Esophagus muscularis mucosa (tissue), 4 donors: ENCODE data around the gene IFFO2. TPM values are rescaled to one million over a fixed set of nuclear protein-coding genes. Genes with fewer than 3 reads are reported as not detected.
A peak's percentile ranks its signal among the peaks of the same experiment; 100 is the strongest.

ENCODE experiments used
- DNase-seq: peaks from one replicate; pipeline ENCODE4 v3.0.0-alpha.2; 2017; ENCODE audit errors: extremely low spot score
- H3K27ac ChIP-seq, 4 donors: fragments of 200-600 bp; sonication (generic); replicated peaks in 1 of 4; 1 replicate in 3 of 4; 2 replicates in 1 of 4; pipeline ENCODE4 v1.5.1; 2016 to 2019; ENCODE audit warnings: mild to moderate bottlenecking in 1 of 4
- H3K27me3 ChIP-seq, 4 donors: fragments of 200-600 bp; sonication (generic); one replicate each; pipeline versions ENCODE4 v1.5.1 to v1.6.0; 2016 to 2019
- H3K36me3 ChIP-seq, 4 donors: fragments of 200-600 bp; sonication (generic); one replicate each; pipeline ENCODE4 v1.5.1; 2016 to 2019
- H3K4me1 ChIP-seq, 4 donors: fragments of 200-600 bp; sonication (generic); one replicate each; pipeline ENCODE4 v1.5.1; 2016 to 2019
- H3K4me3 ChIP-seq, 4 donors: fragments of 200-600 bp; sonication (generic); 1 replicate in 2 of 4; 2 replicates in 2 of 4; pipeline ENCODE4 v1.5.1; 2016 to 2019; ENCODE audit warnings: mild to moderate bottlenecking in 4 of 4, moderate library complexity in 1 of 4
- H3K9me3 ChIP-seq, 4 donors: fragments of 200-600 bp; sonication (generic); 1 replicate in 3 of 4; 2 replicates in 1 of 4; pipeline ENCODE4 v1.5.1; 2016 to 2019
- EP300 ChIP-seq: sonication (generic); formaldehyde crosslinking; IDR thresholded peaks from one replicate; pipeline ENCODE4 v1.6.1; 2017; ENCODE audit warnings: antibody characterized with exemption
- POLR2A ChIP-seq: fragments of 450-650 bp; IDR thresholded peaks from one replicate; pipeline ENCODE4 v1.6.1; 2017; ENCODE audit warnings: antibody characterized with exemption, moderate library complexity, mild to moderate bottlenecking, low read depth
- POLR2AphosphoS5 ChIP-seq, 2 donors: sonication (generic); formaldehyde crosslinking; IDR thresholded peaks; one replicate each; pipeline ENCODE4 v1.6.1; 2017; ENCODE audit warnings: antibody characterized with exemption in 2 of 2
- WGBS: methylation state at CpG from one replicate; pipeline ENCODE4 v1.1.5; 2018; 5-methylcytosine and 5-hydroxymethylcytosine counted together
- intact Hi-C: fragments of 100-400 bp; cut with DNase I; formaldehyde crosslinking; loops from one replicate; pipeline ENCODE4 v1.15.1; 2023
- total RNA-seq, 4 donors: library from RNA; depleted of rRNA; stranded (reverse); fragments of >200 nt; gene quantifications; one replicate each; pipeline versions ENCODE4 v1.1.0 to v1.2.1, GENCODE V29; 2016
- TF ChIP-seq, protein P1 (sequence below), 3 experiments: fragments of 200-600 bp in 2 of 3; fragments of 450-650 bp in 1 of 3; sonication (generic) in 2 of 3; IDR thresholded peaks; one replicate each; pipeline ENCODE4 v1.5.1; 2017 to 2019; ENCODE audit warnings: antibody characterized with exemption in 3 of 3, mild to moderate bottlenecking in 2 of 3, moderate library complexity in 1 of 3

Gene IFFO2
- total RNA-seq, 4 donors from 2014 or later: 9.6 to 40.3 (median 16.3) TPM

DNA sequence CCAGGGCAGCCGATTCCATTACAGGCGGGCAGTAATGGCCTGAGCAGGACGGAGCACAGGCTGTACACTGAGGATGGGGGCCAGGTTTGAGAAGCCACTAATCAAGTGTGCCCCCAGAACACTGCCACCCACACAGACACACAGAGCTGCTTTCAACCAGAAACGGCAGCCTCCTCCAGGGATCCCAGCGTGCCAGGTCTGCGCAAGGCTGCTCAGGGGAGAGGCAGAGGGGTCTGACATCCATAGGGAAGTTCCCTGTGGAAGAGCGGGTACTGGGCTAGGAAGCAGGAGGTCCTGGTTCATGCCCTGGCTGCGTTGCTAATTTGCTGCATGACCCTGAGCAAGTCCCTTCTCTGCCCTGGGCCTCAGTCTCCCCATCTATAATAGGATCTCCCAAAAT is 28.1 kb downstream of the IFFO2 start:
- Histone ChIP-seq H3K4me3 (no peak overlapping the region), H3K4me1 (peaks cover 47 to 89% (median 74%) of the 10 kb centered on the region in 4 donors), H3K27me3 (no peaks in the 10 kb centered on the region), H3K36me3 (no peaks in the 10 kb centered on the region), H3K27ac (peak overlapping the region in 1 of 4 donors; percentile 34), H3K9me3 (no peaks in the 10 kb centered on the region)
- 80% methylated on average over 3 of the region's 8 CpGs for WGBS
- intact Hi-C loops: no loop called here
- TF ChIP-seq, protein P1, sequence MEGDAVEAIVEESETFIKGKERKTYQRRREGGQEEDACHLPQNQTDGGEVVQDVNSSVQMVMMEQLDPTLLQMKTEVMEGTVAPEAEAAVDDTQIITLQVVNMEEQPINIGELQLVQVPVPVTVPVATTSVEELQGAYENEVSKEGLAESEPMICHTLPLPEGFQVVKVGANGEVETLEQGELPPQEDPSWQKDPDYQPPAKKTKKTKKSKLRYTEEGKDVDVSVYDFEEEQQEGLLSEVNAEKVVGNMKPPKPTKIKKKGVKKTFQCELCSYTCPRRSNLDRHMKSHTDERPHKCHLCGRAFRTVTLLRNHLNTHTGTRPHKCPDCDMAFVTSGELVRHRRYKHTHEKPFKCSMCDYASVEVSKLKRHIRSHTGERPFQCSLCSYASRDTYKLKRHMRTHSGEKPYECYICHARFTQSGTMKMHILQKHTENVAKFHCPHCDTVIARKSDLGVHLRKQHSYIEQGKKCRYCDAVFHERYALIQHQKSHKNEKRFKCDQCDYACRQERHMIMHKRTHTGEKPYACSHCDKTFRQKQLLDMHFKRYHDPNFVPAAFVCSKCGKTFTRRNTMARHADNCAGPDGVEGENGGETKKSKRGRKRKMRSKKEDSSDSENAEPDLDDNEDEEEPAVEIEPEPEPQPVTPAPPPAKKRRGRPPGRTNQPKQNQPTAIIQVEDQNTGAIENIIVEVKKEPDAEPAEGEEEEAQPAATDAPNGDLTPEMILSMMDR (IDR thresholded peaks at IDR 0.05): no peak
- TF ChIP-seq EP300 (no peak), POLR2A (no peak), POLR2AphosphoS5 (IDR thresholded peaks at IDR 0.05) (no peak)
- no peak for DNase-seq

DNA sequence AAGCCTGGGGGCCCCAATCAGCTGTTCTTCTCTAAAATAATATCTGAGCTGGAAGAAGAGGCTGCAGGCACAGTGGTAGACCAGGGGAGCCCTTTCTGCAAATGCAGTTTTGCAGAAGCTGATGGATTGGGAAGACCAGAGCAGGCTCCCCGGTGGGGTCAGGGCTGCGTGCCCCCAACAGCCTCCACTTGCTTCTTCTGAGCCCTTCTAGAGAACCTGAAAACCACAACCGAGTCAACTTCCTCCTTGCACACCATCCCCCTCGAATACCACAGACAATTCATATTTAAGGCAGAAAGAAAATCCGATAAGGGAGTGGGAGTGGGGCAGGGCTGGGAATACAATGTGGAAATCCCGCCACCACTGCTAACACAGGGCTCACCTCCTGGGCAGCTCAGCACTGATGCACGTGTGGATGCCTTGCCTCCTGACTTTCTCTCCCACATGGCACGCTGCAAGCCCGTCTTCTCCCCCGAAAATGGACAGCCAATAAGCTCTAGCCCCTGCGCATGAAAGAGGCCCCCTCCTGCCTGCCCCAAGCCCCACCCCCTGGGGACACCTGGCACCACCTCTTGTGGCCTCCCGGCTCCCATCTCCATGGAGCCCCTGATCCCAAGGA is 28.7 kb downstream of the IFFO2 start:
- WGBS: 53% methylated on average over 10 of the region's 12 CpGs

DNA sequence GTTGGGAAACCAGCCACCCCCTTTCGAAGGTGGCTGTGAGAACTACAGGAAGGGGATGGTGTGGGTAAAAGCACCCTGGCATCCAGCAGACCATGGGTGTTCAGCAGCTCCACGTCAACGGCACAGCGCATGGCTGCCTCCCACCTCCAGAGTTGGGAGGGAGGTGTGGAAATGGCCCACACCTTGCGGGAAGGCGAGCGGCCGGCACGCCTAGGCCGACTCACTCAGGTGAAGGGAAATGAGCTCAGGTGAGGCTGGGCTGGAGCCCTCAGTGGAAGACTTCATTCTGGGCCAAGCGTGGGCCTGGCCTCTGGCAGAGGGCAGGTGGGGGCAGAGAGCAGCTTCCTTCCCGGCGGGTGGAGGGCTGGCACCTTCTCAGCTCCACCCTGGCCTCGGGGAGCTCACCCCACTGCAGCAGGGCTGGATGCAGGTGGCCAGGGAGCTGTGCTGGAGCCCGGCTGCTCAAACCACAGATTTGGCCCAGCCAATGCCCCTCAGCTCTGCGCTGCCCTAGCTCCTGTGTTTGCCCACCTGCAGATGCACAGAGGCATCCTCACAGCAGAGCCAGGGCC is 29.3 kb downstream of the IFFO2 start:
- H3K4me1 ChIP-seq: peaks cover 59 to 89% (median 75%) of the 10 kb centered on the region in 4 donors
- no peaks in the 10 kb centered on the region for H3K9me3 ChIP-seq
- H3K36me3 ChIP-seq: no peaks in the 10 kb centered on the region
- intact Hi-C loops: no loop called here
- no peak overlapping the region for H3K4me3 ChIP-seq
- TF ChIP-seq POLR2AphosphoS5 (IDR thresholded peaks at IDR 0.05) (no peak), EP300 (no peak), POLR2A (no peak)
- TF ChIP-seq, protein P1 (IDR thresholded peaks at IDR 0.05): no peak
- H3K27ac ChIP-seq: peak overlapping the region; percentile 59 to 73 (median 69)
- DNase-seq: no peak
- no peaks in the 10 kb centered on the region for H3K27me3 ChIP-seq
- WGBS: 55% methylated on average over 3 of the region's 16 CpGs

More for the DNA sequence above, 28.7 kb downstream of the IFFO2 start:
- peak overlapping the region in 3 of 4 donors; percentile 68 to 73 (median 70) for H3K27ac ChIP-seq
- TF ChIP-seq POLR2AphosphoS5 (IDR thresholded peaks at IDR 0.05): no peak
- no peak for TF ChIP-seq EP300
- TF ChIP-seq, protein P1 (IDR thresholded peaks at IDR 0.05): no peak
- no peak for TF ChIP-seq POLR2A
- H3K4me3 ChIP-seq: no peak overlapping the region
- peaks cover 53 to 89% (median 74%) of the 10 kb centered on the region in 4 donors for H3K4me1 ChIP-seq
- no peak for DNase-seq
- no peaks in the 10 kb centered on the region for H3K36me3 ChIP-seq
- H3K27me3 ChIP-seq: no peaks in the 10 kb centered on the region
- no peaks in the 10 kb centered on the region for H3K9me3 ChIP-seq
- intact Hi-C loops: no loop called here

DNA sequence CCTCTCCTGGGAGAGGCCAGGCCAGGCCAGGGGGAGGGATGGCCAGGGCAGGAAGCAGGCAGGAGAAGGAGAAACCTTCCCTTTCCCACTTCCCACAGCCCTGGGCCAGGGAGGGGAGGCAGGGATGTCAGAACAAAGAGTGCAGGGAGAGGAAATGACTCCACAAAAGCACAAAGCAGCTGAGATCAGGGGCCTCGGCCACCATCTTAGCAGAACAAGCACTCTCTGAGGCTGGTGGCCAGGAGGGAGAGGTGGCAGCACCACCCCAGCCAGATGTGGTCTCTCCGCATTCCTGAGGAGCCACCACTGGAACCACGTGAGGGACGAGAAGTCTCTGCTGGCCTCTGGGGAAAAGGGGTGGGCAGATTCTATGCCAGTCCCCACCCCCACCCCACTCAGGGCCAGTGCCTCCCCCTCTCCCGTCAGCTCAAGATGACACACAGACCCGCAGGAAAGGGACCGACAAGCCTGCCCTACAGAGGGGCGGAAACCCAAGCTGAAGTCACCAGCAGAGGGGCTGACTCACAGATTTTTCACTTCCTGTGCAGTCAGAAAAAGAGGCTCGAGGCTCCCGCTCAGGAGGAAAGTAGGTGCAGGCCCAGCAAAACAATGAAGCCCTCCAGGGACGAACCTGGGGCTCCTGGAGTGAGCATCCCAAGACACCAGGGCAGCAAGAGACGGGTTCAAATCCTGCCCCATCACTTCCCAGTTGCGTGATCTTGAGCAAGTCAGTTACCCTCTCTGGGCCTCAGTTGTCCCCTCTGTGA is 30.0 kb downstream of the IFFO2 start:
- 66% methylated on average over 2 of the region's 13 CpGs for WGBS
- DNase-seq: no peak
- H3K36me3 ChIP-seq: no peaks in the 10 kb centered on the region
- peak in 1 of 2 donors; percentile 41 for TF ChIP-seq POLR2AphosphoS5 (IDR thresholded peaks at IDR 0.05)
- TF ChIP-seq, protein P1 (IDR thresholded peaks at IDR 0.05): no peak
- peak overlapping the region in 1 of 4 donors; percentile 12 for H3K4me3 ChIP-seq
- H3K27ac ChIP-seq: peak overlapping the region; percentile 59 to 73 (median 69)
- H3K4me1 ChIP-seq: peaks cover 66 to 89% (median 79%) of the 10 kb centered on the region in 4 donors
- H3K27me3 ChIP-seq: no peaks in the 10 kb centered on the region
- intact Hi-C loops: no loop called here
- H3K9me3 ChIP-seq: no peaks in the 10 kb centered on the region
